ENCODE data around the gene PET100. TPM values are rescaled to one million over a fixed set of nuclear protein-coding genes. Genes with fewer than 3 reads are reported as not detected.

PET100 gene
- total RNA-seq, 1 donor from 2014 or later = 93.2 TPM

DNA sequence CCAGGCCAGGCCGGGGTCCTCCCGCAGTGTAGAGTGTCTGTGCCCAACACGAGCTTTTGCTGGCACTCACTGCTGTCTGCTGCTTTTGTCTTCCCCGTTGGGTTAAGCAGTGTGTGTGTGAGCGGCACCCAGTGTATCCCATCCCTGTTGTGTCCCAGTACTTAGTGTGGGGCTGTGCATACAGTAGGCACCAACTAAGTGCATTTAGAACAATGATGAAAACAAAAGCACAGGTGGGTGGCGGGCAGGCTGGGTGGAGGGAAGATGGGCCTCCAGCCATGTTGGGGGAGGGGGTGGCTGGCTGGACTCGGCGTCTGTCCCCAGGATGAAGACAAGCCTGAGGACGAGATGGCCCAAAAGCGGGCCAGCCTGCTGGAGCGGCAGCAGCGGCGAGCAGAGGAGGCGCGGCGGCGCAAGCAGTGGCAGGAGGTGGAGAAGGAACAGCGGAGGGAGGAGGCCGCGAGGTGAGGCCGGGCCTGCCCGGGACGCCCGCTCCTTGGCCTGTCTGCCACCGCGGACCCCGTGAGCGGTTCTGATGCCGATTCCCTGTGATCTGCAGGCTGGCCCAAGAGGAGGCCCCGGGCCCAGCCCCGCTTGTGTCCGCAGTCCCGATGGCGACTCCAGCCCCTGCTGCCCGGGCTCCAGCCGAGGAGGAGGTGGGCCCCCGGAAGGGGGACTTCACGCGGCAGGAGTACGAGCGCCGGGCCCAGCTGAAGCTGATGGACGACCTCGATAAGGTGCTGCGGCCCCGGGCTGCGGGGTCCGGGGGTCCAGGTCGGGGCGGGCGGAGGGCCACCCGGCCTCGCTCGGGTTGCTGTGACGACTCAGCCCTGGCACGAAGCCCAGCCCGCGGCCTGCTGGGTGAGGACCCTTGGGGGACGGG is 14.5 kb upstream of the PET100 start:
- DNase-seq (peak; percentile 69), ATAC-seq (no peak)
- Histone ChIP-seq H3K27me3 (no peaks in the 10 kb centered on the region), H3K4me1 (peaks cover 8% of the 10 kb centered on the region), H3K9me3 (no peaks in the 10 kb centered on the region), H3K4me3 (no peak overlapping the region), H3K27ac (no peak overlapping the region), H3K36me3 (peaks cover 16% of the 10 kb centered on the region)
- intact Hi-C loops (cut with DNase I) = no loop called here
- TF ChIP-seq CTCF (IDR thresholded peaks at IDR 0.05) = no peak

DNA sequence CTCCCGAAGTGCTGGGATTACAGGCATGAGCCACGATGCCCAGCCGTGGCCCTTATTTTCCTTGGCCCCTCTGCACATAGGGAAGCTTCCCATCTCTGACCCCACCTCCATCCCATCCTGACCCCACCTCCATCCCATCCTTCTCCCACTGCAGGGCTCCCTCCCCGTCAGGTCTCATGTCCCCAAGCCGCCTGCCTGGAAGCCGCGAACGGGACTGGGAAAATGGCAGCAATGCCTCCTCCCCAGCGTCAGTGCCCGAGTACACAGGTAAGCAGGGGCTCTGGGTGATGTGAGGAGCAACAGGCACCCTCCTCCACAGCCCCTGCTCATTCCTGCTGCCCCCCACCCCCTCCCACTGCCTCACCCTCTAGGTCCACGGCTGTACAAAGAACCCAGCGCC is 12.4 kb upstream of the PET100 start:
- intact Hi-C loops (cut with DNase I) = no loop called here
- Histone ChIP-seq H3K4me3 (no peak overlapping the region), H3K27me3 (no peaks in the 10 kb centered on the region), H3K4me1 (peaks cover 8% of the 10 kb centered on the region), H3K36me3 (peaks cover 37% of the 10 kb centered on the region), H3K27ac (no peak overlapping the region), H3K9me3 (no peaks in the 10 kb centered on the region)
- no peak for TF ChIP-seq CTCF (IDR thresholded peaks at IDR 0.05)
- ATAC-seq = no peak
- no peak for DNase-seq

- DNase-seq (peak; percentile 65), ATAC-seq (no peak)
- H3K36me3 ChIP-seq = peaks cover 43% of the 10 kb centered on the region
- no peak for TF ChIP-seq CTCF (IDR thresholded peaks at IDR 0.05)
- peak overlapping the region; percentile 78 for H3K27ac ChIP-seq
- intact Hi-C loops (cut with DNase I) = no loop called here
- H3K4me3 ChIP-seq = no peak overlapping the region
- H3K4me1 ChIP-seq = peaks cover 8% of the 10 kb centered on the region
- H3K27me3 ChIP-seq = no peaks in the 10 kb centered on the region
- no peaks in the 10 kb centered on the region for H3K9me3 ChIP-seq
Measured at GRCh38 chr19:7617735-7618134, 11.9 kb upstream of the PET100 start.

- no peaks in the 10 kb centered on the region for H3K9me3 ChIP-seq
- ATAC-seq (no peak), DNase-seq (peak; percentile 68)
- H3K27ac ChIP-seq = peak overlapping the region; percentile 78
- peaks cover 49% of the 10 kb centered on the region for H3K36me3 ChIP-seq
- TF ChIP-seq CTCF (IDR thresholded peaks at IDR 0.05) = no peak
- intact Hi-C loops (cut with DNase I) = no loop called here
- peaks cover 8% of the 10 kb centered on the region for H3K4me1 ChIP-seq
- H3K27me3 ChIP-seq = no peaks in the 10 kb centered on the region
- no peak overlapping the region for H3K4me3 ChIP-seq
Measured at GRCh38 chr19:7618348-7618747, 11.2 kb upstream of the PET100 start.

DNA sequence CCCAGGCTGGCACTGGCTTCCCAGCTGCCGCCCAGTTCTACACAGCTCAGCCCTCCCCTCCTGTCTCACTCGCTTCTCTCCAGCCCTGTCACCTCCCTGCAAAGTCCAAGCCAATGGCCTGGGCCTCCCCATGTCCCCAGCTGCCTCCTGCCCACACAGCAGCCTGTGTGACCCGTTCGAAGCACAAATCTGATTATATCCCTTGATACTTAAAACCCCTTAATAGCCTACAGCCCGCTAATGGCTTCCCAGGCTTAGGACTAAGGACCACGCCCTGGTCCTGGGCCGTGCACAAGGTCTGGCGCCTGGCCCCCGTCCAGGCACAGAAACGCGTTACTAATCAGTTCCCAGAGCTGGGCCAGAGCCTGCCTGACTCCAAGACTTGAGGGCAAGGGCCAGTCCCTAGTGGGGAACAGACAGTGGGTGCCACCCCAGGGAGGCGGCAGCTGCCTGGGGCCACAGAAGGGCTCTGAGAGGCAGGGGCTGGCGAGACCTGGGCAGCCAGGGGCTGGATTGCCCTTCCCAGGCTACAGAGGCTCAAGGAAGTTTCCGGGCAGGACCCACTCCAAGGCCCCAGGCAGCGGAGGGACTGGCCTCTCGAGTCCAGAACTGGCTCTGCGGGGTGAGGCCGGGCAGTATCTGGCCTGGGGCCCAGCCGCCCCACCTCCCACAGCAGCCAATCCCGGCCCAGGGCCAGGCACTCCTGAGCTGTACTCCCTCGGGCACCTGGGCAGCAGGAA is 10.7 kb upstream of the PET100 start:
- ATAC-seq (peak; percentile 87), DNase-seq (peak; percentile 96)
- no peak for TF ChIP-seq CTCF (IDR thresholded peaks at IDR 0.05)
- no peaks in the 10 kb centered on the region for H3K27me3 ChIP-seq
- H3K4me3 ChIP-seq = no peak overlapping the region
- H3K9me3 ChIP-seq = no peaks in the 10 kb centered on the region
- H3K36me3 ChIP-seq = peaks cover 54% of the 10 kb centered on the region
- H3K4me1 ChIP-seq = peaks cover 8% of the 10 kb centered on the region
- H3K27ac ChIP-seq = peak overlapping the region; percentile 78
- intact Hi-C loops (cut with DNase I) = no loop called here
